Measurements from ENCODE around the gene SLC16A3.
"Not testable (repeated sequence)": the region's sequence is repeated elsewhere in the genome, so short reads cannot be mapped to it uniquely, and the experiment has no call there.

GRCh38 chr17:82254746-82255145 is 25.9 kb downstream of the SLC16A3 start:
- TF ChIP-seq CTCF (conservative IDR thresholded peaks at IDR 0.05); EZH2 (IDR thresholded peaks at IDR 0.05; ENCODE audit: low read depth): not testable (repeated sequence)

Measured in PC-9 (cell line).